ENCODE data around the gene AGO1. TPM values are rescaled to one million over a fixed set of nuclear protein-coding genes. Genes with fewer than 3 reads are reported as not detected.

The AGO1 gene
- total and polyA plus RNA-seq, 10 of the 15 experiments (the other 5 are each of a cell fraction or from before 2014, with no cell fraction given), result 1.8 to 24.0 (median 8.1) TPM

- BruUV-seq (replicated peaks), result no TSS peak
- ATAC-seq (no peak), FAIRE-seq (no peak), DNase-seq (ENCODE audit: low read depth, low spot score) (no peak)
- H3K36me3 ChIP-seq (ENCODE audit: control insufficient read depth in 2 of 2, insufficient read depth in 2 of 2, low read length in 1 of 2), result no peaks in the 10 kb centered on the region; a peak in 1 of 4 replicates
- TF ChIP-seq ELK1 (IDR thresholded peaks at IDR 0.05; ENCODE audit: low read depth, low read length) (no peak), CTCF (IDR thresholded peaks at IDR 0.05 in 2 of 3, conservative IDR thresholded peaks at IDR 0.05 in 1 of 3; ENCODE audit: control insufficient read depth in 2 of 3, extremely low read depth in 1 of 3, insufficient read depth in 1 of 3, low read depth in 3 of 3, low read length in 3 of 3) (no peak), POLR2AphosphoS2 (IDR thresholded peaks at IDR 0.05; ENCODE audit: low read depth, low read length) (no peak), ZNF274 (IDR thresholded peaks at IDR 0.05; ENCODE audit: insufficient read depth, insufficient read length) (no peak), SPI1 (IDR thresholded peaks at IDR 0.05; ENCODE audit: borderline replicate concordance, insufficient read depth, low read depth, low read length) (no peak)
- WGBS (ENCODE audit: insufficient coverage, insufficient replicate concordance, low lambda C conversion rate, missing lambda C conversion rate), result 100% methylated on average over 3 of the region's 3 CpGs
- H3K4me2 ChIP-seq (ENCODE audit: control insufficient read depth, insufficient read depth), result no peak overlapping the region
- H2AFZ ChIP-seq (ENCODE audit: control insufficient read depth, low read depth, low read length), result no peak overlapping the region
- H3K27me3 ChIP-seq (replicated peaks in 1 of 2; ENCODE audit: control insufficient read depth in 2 of 2, insufficient read depth in 2 of 2, low read length in 1 of 2), result no peaks in the 10 kb centered on the region
- intact Hi-C loops (cut with micrococcal nuclease; ENCODE audit: unreplicated experiment) (no loop called here), in situ Hi-C loops (cut with MboI) (no loop called here)
- no peaks in the 10 kb centered on the region for H3K9me3 ChIP-seq (replicated peaks; ENCODE audit: control insufficient read depth, insufficient read depth, low read length)
- RAD21 ChIA-PET (ENCODE audit: unreplicated experiment), result interaction anchor here (0.5 to 0.8 kb wide), 2 partner anchors 64 to 422 kb away, joined by 3 read pairs; no protein-coding TSS in a partner anchor
- no peaks in the 10 kb centered on the region; the same call in 1 of the 2 replicates for H3K79me2 ChIP-seq (ENCODE audit: control insufficient read depth, insufficient read depth, low read length)
- no peaks in the 10 kb centered on the region for H3K4me1 ChIP-seq (ENCODE audit: control insufficient read depth, insufficient read depth, low read length)
- CTCF ChIA-PET, result interaction anchor here (0.7 kb wide), 1 partner anchor 89 kb away, joined by 3 read pairs; no protein-coding TSS in a partner anchor
- H4K20me1 ChIP-seq (ENCODE audit: control insufficient read depth, insufficient read depth), result no peaks in the 10 kb centered on the region
- SMC1A ChIA-PET (ENCODE audit: uncharacterized antibody, unreplicated experiment), result no interaction called here
- no peak overlapping the region for H3K27ac ChIP-seq (ENCODE audit: control insufficient read depth, insufficient read depth)
- H3K9ac ChIP-seq (ENCODE audit: control insufficient read depth, insufficient read depth, low read length), result no peak overlapping the region
- POLR2A ChIA-PET, result no interaction called here
- H3K4me3 ChIP-seq, result no peak overlapping the region
Observed at GRCh38 chr1:35959304-35959703, 76.3 kb downstream of the AGO1 start.
